ENCODE data around the gene PARP4.
"Not testable (repeated sequence)": the region's sequence is repeated elsewhere in the genome, so short reads cannot be mapped to it uniquely, and the experiment has no call there.

Gene PARP4

GRCh38 chr13:24386816-24387708 lies 125.5 kb downstream of the PARP4 start:
- Histone ChIP-seq H3K79me2 (ENCODE audit: insufficient read depth, low read length) (no peaks in the 10 kb centered on the region), H3K9me3 (ENCODE audit: low read length) (no peaks in the 10 kb centered on the region), H2AFZ (ENCODE audit: low read length) (no peak overlapping the region), H3F3A (ENCODE audit: insufficient read depth, low read length) (no peaks in the 10 kb centered on the region), H3K4me2 (ENCODE audit: low read length) (no peak overlapping the region), H3K27ac (ENCODE audit: low read depth, low read length, poor library complexity, severe bottlenecking) (no peak overlapping the region), H3K9me2 (ENCODE audit: low read depth, low read length) (no peaks in the 10 kb centered on the region), H3K36me3 (ENCODE audit: insufficient read depth, low read length) (no peaks in the 10 kb centered on the region), H3K9ac (ENCODE audit: low read length) (no peak overlapping the region), H3K4me3 (ENCODE audit: low read depth, low read length, poor library complexity, severe bottlenecking) (no peak overlapping the region), H3K27me3 (ENCODE audit: insufficient read depth, low read length) (no peaks in the 10 kb centered on the region), H3K4me1 (ENCODE audit: insufficient read depth, low read length, severe bottlenecking) (no peaks in the 10 kb centered on the region), H4K20me1 (ENCODE audit: insufficient read depth, low read length) (no peaks in the 10 kb centered on the region)
- no peak for TF ChIP-seq CTCF (IDR thresholded peaks at IDR 0.05; ENCODE audit: low read length)
- no peak for TF ChIP-seq EZH2 (IDR thresholded peaks at IDR 0.05; ENCODE audit: borderline replicate concordance, low read length)

GRCh38 chr13:24385902-24386301 lies 126.7 kb downstream of the PARP4 start:
- TF ChIP-seq EZH2 (IDR thresholded peaks at IDR 0.05; ENCODE audit: borderline replicate concordance, low read length) (no peak), CTCF (IDR thresholded peaks at IDR 0.05; ENCODE audit: low read length) (no peak)
- no peak overlapping the region for H3K9ac ChIP-seq (ENCODE audit: low read length)
- no peaks in the 10 kb centered on the region for H3K9me2 ChIP-seq (ENCODE audit: low read depth, low read length)
- no peaks in the 10 kb centered on the region for H3K79me2 ChIP-seq (ENCODE audit: insufficient read depth, low read length)
- no peaks in the 10 kb centered on the region for H3F3A ChIP-seq (ENCODE audit: insufficient read depth, low read length)
- no peak overlapping the region for H3K27ac ChIP-seq (ENCODE audit: low read depth, low read length, poor library complexity, severe bottlenecking)
- H3K36me3 ChIP-seq (ENCODE audit: insufficient read depth, low read length): no peaks in the 10 kb centered on the region
- H3K4me3 ChIP-seq (ENCODE audit: low read depth, low read length, poor library complexity, severe bottlenecking): no peak overlapping the region
- no peak overlapping the region for H3K4me2 ChIP-seq (ENCODE audit: low read length)
- H3K9me3 ChIP-seq (ENCODE audit: low read length): no peaks in the 10 kb centered on the region
- no peaks in the 10 kb centered on the region for H3K4me1 ChIP-seq (ENCODE audit: insufficient read depth, low read length, severe bottlenecking)
- no peak overlapping the region for H2AFZ ChIP-seq (ENCODE audit: low read length)
- H4K20me1 ChIP-seq (ENCODE audit: insufficient read depth, low read length): no peaks in the 10 kb centered on the region
- no peaks in the 10 kb centered on the region for H3K27me3 ChIP-seq (ENCODE audit: insufficient read depth, low read length)

- not testable (repeated sequence) for H3K36me3 ChIP-seq (ENCODE audit: insufficient read depth, low read length); H3K27me3 ChIP-seq (ENCODE audit: insufficient read depth, low read length); H3K4me1 ChIP-seq (ENCODE audit: insufficient read depth, low read length, severe bottlenecking); H3K9me3 ChIP-seq (ENCODE audit: low read length); H3K27ac ChIP-seq (ENCODE audit: low read depth, low read length, poor library complexity, severe bottlenecking); H4K20me1 ChIP-seq (ENCODE audit: insufficient read depth, low read length); H3K4me3 ChIP-seq (ENCODE audit: low read depth, low read length, poor library complexity, severe bottlenecking); H3K9ac ChIP-seq (ENCODE audit: low read length); H3K79me2 ChIP-seq (ENCODE audit: insufficient read depth, low read length); H3K4me2 ChIP-seq (ENCODE audit: low read length); H2AFZ ChIP-seq (ENCODE audit: low read length); H3F3A ChIP-seq (ENCODE audit: insufficient read depth, low read length); H3K9me2 ChIP-seq (ENCODE audit: low read depth, low read length)
Observed at GRCh38 chr13:24384946-24385345, 127.6 kb downstream of the PARP4 start.

GRCh38 chr13:24384091-24384490 lies 128.5 kb downstream of the PARP4 start:
- H3K4me3 ChIP-seq (ENCODE audit: low read depth, low read length, poor library complexity, severe bottlenecking); H3K79me2 ChIP-seq (ENCODE audit: insufficient read depth, low read length); H3K9ac ChIP-seq (ENCODE audit: low read length); H3K4me2 ChIP-seq (ENCODE audit: low read length); H3K27ac ChIP-seq (ENCODE audit: low read depth, low read length, poor library complexity, severe bottlenecking); H3K27me3 ChIP-seq (ENCODE audit: insufficient read depth, low read length); H3K4me1 ChIP-seq (ENCODE audit: insufficient read depth, low read length, severe bottlenecking); H3K9me3 ChIP-seq (ENCODE audit: low read length); H3F3A ChIP-seq (ENCODE audit: insufficient read depth, low read length); H4K20me1 ChIP-seq (ENCODE audit: insufficient read depth, low read length); H3K36me3 ChIP-seq (ENCODE audit: insufficient read depth, low read length); H3K9me2 ChIP-seq (ENCODE audit: low read depth, low read length); H2AFZ ChIP-seq (ENCODE audit: low read length): not testable (repeated sequence)

Data from OCI-LY1 (cell line).